IPS DF 4.7 (cell line): ENCODE data around the gene TEP1.
"Not testable (repeated sequence)": the region's sequence is repeated elsewhere in the genome, so short reads cannot be mapped to it uniquely, and the experiment has no call there.

ENCODE experiments used
- DNase-seq: peaks from one replicate; pipeline ENCODE4 v3.0.0-alpha.2; 2013; ENCODE audit warnings: low spot score; ENCODE audit errors: extremely low read depth

TEP1 gene

DNA sequence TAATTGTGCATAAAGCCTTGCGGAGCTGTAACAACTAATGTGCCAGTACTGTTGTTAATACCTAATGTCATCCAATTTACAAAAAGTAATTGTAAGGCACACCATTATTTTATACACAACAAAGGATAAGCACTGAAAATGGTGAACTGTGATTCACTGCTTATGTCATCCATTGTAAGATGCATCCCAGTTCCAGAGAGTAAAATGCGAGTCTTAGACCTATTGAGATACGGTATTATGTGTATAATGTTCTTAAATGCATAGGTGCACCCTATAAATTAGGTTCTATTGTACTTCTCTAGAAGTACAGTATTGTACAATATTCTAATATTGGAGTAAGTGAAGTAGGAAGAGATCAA, 69.5 kb downstream of the TEP1 start:
- no peak for DNase-seq

DNA sequence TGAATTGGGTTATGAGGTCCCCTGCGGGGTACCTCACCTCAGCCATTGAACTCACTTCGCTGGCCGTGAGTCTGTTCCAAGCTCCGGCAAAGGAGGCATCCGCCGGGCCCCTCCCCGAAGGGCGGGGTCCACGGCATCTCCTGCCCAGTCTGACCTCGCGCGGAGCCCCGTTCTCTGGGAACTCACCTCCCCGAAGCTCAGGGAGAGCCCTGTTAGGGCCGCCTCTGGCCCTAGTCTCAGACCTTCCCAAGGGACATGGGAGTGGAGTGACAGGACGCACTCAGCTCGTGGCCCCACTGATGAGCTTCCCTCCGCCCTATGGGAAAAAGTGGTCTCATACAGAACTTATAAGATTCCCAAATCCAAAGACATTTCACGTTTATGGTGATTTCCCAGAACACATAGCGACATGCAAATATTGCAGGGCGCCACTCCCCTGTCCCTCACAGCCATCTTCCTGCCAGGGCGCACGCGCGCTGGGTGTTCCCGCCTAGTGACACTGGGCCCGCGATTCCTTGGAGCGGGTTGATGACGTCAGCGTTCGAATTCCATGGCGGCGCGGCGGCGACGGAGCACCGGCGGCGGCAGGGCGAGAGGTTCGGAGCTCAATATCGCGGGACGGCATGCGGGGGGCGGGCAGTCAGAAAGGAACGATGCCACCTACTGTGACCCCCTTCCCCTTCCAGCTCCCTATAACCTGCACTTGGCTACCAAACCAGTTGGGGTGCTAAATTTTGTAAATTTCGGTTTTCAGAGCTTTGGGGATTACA, 70.0 kb downstream of the TEP1 start, which contains the start of gene PARP2:
TSS of gene PARP2 (plus strand) at position 544 of the 770 bp plus-strand sequence. CDS start at position 551, 7 bp downstream.
- peak; percentile 95 for DNase-seq

DNA sequence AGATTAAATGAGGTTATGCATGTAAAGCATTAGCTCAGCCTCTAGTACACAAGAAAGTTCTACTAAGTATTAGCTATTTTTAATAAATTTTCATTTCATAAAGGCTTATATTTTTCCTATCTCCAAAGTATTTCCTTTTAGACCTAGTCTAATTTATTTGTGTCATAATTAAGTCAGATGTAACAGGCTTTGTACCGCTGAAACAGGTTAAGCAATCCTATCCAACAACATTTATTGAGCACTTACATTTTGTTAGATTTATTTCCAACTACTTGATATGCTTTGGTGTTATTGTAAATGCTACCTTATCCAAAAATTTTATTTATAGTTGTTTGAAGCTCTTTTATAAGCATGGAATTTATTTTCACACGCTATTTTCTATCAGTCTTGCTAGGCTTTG, 71.7 kb downstream of the TEP1 start:
- DNase-seq, result no peak

DNA sequence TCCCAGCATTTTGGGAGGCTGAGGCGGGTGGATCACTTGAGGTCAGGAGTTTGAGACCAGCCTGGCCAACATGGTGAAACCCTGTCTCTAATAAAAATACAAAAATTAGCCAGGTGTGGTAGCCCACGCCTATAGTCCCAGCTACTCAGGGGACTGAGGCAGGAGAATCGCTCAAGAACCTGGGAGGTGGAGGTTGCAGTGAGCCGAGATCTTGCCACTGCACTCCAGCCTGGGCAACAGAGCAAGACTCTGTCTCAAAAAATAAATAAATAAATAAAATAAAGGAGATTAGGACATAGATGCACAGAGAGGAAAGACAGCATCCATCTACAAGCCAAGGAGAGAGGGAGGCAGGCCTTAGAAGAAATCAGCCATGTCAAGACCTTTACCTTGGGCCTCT, 72.3 kb downstream of the TEP1 start:
- DNase-seq, result not testable (repeated sequence)

DNA sequence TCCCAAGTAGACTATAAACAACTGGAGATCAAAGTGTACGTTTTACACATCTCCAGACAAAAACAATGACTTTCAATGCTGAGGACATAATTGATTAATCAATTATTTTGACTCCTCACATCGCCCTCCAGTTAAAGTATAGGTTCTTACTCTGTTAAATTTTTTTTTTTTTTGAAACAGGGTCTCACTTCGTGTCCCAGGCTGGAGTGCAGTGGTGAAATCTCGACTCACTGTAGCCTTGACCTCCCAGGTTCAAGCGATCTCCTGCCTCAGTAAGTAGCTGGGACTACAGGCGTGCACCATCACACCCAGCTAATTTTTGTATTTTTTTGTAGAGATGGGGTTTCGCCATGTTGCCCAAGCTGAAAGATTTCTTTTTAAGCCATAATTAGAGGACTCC, 79.3 kb downstream of the TEP1 start:
- DNase-seq, result no peak

DNA sequence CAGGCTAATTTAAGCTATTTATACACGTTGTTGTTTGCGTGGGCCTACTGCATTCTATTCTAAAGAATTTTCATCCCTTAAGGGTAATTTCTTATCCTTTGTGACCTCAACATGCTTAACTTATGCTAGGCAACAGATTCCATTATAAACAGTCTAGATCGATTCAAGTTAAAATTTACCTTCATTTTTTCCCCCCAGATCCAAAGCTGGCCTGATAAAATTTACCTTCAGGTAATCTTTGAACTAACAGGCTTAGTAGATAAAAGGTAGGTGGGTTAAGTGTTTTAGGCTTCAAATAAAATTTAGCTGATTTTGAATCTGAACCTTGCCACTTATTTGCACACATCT, 79.8 kb downstream of the TEP1 start:
- DNase-seq, result no peak

DNA sequence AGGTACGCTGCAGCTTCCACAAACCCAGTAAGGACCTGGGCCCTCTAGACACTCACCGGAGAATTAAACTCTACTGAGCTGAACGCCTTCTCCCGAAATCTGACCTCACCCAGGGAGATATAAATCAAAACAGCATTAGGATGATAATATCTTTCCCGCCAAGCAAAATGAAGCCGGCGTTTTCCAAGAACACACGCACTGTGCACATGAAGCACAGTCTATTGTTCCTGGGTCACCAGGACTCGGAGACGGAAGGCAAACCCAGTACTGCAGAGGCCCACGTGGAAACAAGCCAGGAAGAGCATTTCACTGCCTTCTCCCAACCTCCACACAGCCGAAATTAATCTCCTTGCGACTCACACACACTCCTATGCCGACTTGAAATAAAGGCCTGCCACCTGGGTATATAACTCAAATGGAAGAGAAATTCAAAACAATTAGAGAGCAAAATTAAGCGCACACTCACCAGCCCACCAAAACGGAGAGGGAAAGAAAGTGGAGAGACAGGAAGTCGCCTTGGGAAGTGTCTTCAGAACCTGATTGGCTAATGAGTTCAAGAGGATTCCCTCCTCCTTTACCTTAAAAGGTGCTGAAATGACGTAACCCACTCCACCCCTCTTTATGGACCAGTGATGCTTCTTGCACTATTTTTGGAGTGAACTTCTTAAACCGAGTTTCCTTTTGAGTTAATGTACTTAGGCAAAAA, 80.4 kb downstream of the TEP1 start, which contains the start of gene CCNB1IP1:
TSS of gene CCNB1IP1 (minus strand) at position 492 of the 706 bp plus-strand sequence. CDS start 16,756 bp downstream, outside the sequence.
- DNase-seq, result peak; percentile 94

DNA sequence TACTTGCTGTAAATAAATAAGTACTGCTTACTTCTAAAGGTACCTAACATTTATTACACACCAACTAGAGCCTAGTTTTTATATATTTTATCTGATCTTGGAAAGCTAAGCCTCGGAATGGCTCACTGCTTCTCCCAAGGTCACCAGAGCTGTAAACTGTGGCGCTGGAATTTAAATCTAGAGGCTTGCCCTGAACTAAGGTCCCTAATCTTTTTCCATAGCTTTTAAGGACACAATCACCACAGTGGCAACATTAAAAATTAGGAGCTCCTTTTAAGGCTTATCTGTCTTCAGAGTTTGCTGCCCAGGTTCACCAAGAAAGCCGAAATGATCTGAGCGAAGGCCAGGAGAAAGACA, 80.9 kb downstream of the TEP1 start:
- no peak for DNase-seq

DNA sequence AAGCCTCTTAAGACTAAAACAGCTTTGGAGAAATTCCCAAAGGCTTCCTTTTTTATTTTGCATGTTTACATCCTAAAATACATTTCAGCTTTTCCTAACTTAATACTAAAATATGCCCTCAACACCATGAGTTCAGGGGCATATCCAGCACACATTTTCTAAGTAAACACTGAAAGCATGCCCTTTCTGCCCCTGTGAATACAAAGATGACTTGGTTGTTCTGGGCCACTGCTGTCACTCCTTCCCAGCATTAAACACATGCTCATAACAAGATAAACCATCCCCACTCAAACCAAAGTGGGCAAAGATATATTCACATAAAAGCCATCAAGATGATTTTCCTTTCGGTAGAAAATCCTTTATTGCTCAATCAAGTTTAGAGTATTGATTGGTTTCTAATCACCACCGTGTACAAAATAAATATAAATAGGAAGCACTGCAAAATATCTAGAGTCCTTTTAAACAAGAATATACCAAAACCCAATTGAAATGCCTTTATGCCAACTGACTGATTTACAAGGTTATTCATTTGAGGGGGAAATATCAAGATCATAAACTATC, 82.2 kb downstream of the TEP1 start:
- no peak for DNase-seq

DNA sequence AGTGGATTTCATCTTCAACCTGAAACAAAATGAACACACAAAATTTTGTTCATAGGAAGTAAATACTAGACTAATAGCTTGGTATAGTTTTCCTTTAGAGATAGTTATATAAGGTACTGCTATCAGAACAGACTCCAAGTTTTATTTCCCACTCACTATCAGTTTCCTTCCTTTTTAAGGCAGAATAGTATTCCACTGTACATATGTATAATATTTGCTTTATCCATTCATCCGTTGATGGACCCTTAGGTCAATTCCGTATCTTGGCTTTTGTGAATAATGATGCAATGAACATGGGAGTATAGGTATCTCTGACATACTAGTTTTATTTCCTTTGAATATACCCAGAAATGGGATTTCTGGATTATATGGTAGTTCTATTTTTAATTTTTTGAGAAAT, 83.9 kb downstream of the TEP1 start:
- no peak for DNase-seq

DNA sequence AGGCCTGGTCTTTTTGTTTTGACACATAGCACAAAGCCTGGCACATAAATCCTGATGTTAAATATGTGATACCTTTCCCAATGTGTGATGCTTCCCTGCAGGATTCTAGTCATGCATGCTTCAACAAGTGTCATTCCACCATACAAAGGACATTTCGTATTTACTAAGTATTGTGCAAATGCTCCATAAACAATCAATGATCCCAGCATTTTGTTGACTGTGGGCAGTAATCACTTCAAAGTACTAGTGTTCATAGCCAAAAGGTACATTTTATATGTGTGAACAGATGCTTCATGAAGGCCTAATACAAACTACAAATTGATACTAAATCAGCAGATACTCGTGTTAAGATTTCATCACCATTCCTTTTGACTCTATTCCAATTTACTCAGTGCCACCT, 84.6 kb downstream of the TEP1 start:
- no peak for DNase-seq

DNA sequence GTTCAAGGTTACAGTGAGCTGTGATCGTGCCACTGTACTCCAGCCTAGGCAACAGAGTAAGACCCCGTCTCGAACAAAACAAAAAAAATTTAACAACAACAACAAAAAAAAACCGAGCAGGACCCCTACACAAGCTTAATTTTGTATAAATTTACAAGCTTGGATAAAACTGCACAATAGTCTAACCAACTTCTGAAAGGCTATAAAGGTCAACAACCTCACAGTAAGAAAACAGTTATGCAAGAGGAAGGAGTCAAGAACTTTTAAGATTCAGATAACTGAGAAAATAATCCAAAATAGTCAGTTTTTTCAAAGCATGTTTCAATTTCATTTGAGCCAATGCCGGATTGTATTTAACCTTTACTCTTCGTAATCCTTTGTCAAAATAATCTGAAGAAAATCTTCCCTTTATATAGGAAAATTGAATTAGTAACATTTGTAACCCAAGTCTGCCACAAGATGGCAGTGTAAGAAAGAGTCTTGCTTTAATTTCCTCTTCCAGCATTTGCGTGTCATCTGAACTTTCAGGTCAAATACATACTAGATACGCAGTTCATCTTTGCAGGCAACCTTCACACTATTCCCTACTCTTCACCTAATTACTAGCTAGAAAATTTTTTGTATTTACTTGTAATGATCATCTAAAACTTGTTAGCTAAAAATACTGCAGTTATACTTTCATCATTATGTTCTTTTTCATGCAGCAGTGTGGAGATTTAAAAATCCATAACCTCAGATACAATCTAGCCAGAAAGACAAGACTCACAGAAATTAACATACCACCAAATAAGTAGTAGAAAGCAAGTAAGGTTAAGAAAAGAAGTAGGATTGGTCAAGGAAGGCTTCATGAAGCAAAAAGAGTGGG, 86.1 kb downstream of the TEP1 start:
- DNase-seq, result no peak

DNA sequence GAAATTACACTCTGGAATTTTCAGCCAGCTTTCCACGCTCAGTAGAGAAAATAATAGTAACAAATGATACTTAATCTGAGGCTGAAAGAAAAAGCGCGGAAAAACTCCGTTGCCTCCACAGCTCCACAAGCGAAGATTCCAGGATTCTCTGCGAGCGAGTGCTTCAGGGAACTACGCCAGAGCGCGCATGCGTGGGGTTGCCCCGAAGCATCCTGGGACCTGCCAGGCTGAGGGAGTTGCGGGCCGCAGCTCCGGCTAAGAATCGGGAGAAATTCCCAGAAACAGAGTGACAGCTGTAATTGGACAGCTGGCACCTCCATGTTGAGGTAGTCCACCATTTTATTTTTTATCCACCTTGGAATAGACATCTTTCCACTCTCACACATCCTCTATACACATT, 95.6 kb downstream of the TEP1 start:
- DNase-seq, result no peak
